Neutrophil (primary cell): Measurements from ENCODE around the gene JKAMP.

Source experiments
- H3K27ac ChIP-seq: fragments of 200-600 bp; sonication (generic); 2 replicates; pipeline ENCODE4 v1.5.1; 2016; ENCODE audit warnings: mild to moderate bottlenecking, moderate library complexity
- H3K27me3 ChIP-seq: fragments of 200-600 bp; sonication (generic); 2 replicates; pipeline ENCODE4 v1.6.0; 2016; ENCODE audit warnings: mild to moderate bottlenecking
- H3K36me3 ChIP-seq: fragments of 200-600 bp; sonication (generic); 2 replicates; pipeline ENCODE4 v1.5.1; 2017
- H3K4me1 ChIP-seq, 2 experiments: fragments of 200-600 bp in 1 of 2; sonication (generic) in 1 of 2; 1 replicate in 1 of 2; 2 replicates in 1 of 2; pipeline versions ENCODE4 v1.5.1 to v1.6.1; 2013 to 2016; ENCODE audit warnings: low read depth in 1 of 2, low read length in 1 of 2, mild to moderate bottlenecking in 1 of 2, moderate library complexity in 1 of 2; ENCODE audit not compliant: control insufficient read depth in 1 of 2, insufficient read depth in 1 of 2
- H3K4me3 ChIP-seq, 2 experiments: fragments of 200-600 bp in 1 of 2; sonication (generic) in 1 of 2; 1 replicate in 1 of 2; 2 replicates in 1 of 2; pipeline ENCODE4 v1.5.1; 2013 to 2016; ENCODE audit warnings: low read depth in 1 of 2, low read length in 1 of 2, mild to moderate bottlenecking in 1 of 2, moderate library complexity in 1 of 2
- H3K9me3 ChIP-seq: fragments of 200-600 bp; sonication (generic); 2 replicates; pipeline ENCODE4 v1.5.1; 2016
- TF ChIP-seq, protein P1 (sequence below): fragments of 200-600 bp; sonication (generic); IDR thresholded peaks from 2 replicates; pipeline ENCODE4 v1.5.1; 2016; ENCODE audit warnings: antibody characterized with exemption

JKAMP gene

DNA sequence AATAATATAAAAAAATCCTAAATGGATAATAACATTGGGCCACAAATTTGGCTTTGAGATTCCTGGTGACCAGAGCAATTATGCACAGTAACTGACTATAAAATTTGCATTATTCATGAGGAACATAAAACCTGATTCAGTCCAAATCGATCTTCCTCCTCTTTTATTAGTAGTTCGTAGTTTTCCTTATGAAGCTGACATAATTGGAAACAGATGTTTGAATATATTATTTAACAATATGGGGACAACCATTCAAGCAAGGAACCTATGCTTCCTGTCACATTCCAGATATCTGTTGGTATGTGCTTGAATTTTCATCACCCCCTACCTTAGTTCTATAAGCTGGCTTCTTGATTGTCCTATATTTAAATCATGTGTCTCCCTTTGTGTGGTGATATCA lies 57.4 kb downstream of the JKAMP start:
- H3K36me3 ChIP-seq, result no peaks in the 10 kb centered on the region
- H3K4me1 ChIP-seq, result no peaks in the 10 kb centered on the region
- TF ChIP-seq, protein P1, sequence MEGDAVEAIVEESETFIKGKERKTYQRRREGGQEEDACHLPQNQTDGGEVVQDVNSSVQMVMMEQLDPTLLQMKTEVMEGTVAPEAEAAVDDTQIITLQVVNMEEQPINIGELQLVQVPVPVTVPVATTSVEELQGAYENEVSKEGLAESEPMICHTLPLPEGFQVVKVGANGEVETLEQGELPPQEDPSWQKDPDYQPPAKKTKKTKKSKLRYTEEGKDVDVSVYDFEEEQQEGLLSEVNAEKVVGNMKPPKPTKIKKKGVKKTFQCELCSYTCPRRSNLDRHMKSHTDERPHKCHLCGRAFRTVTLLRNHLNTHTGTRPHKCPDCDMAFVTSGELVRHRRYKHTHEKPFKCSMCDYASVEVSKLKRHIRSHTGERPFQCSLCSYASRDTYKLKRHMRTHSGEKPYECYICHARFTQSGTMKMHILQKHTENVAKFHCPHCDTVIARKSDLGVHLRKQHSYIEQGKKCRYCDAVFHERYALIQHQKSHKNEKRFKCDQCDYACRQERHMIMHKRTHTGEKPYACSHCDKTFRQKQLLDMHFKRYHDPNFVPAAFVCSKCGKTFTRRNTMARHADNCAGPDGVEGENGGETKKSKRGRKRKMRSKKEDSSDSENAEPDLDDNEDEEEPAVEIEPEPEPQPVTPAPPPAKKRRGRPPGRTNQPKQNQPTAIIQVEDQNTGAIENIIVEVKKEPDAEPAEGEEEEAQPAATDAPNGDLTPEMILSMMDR, result no peak
- no peaks in the 10 kb centered on the region for H3K9me3 ChIP-seq
- H3K27ac ChIP-seq, result no peak overlapping the region
- no peaks in the 10 kb centered on the region for H3K27me3 ChIP-seq
- H3K4me3 ChIP-seq, result no peak overlapping the region

DNA sequence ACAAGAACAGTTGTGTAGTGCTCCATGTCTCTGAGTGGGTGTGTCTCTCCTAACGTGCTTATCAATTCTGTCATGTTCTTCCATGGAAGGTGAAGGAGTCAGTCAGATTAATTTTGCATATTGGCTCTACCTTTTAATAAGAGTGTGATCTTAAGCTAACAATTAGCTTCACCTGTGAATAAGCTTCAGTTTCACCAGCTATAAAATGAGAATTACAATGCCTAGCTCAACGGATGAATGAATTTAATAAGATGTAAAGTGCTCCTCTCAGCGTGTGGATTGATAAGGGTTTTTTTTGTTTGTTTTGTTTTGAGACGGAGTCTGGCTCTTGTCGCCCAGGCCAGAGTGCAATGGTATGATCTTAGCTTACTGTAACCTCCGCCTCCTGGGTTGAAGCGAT lies 59.6 kb downstream of the JKAMP start:
- H3K27ac ChIP-seq, result no peak overlapping the region
- no peak overlapping the region for H3K4me3 ChIP-seq
- no peaks in the 10 kb centered on the region for H3K27me3 ChIP-seq
- H3K4me1 ChIP-seq, result no peaks in the 10 kb centered on the region
- no peaks in the 10 kb centered on the region for H3K9me3 ChIP-seq
- H3K36me3 ChIP-seq, result no peaks in the 10 kb centered on the region
- TF ChIP-seq, protein P1, result no peak

DNA sequence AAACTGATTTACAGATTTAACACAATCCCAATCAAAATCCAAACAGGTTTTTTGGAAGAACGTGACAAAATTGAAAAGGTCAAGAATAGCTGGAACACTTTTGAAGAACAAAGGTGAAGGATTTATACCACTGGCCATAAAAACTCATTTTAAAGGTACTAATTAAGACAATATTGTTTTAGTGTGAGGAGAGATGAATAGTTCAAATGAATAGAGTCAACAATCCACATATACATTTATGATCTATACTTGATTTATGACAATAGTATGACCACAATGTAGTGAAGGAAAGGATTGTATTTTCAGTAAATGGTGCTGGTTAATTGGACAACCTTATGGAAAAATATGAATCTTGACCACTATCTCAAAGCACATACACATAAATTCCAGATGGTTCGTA lies 63.0 kb downstream of the JKAMP start:
- no peaks in the 10 kb centered on the region for H3K36me3 ChIP-seq

More for the DNA sequence above, 63.0 kb downstream of the JKAMP start:
- no peak overlapping the region for H3K27ac ChIP-seq
- no peak overlapping the region for H3K4me3 ChIP-seq
- H3K9me3 ChIP-seq, result no peaks in the 10 kb centered on the region
- H3K27me3 ChIP-seq, result no peaks in the 10 kb centered on the region
- no peaks in the 10 kb centered on the region for H3K4me1 ChIP-seq
- TF ChIP-seq, protein P1, result no peak
